OCI-LY7 (cell line): Measurements from ENCODE around the gene TES. TPM values are rescaled to one million over a fixed set of nuclear protein-coding genes. Genes with fewer than 3 reads are reported as not detected.

Experiments used
- BruUV-seq: library from RNA; stranded (reverse); fragments of 400-500 nt; replicated peaks from 2 replicates; lab custom pipeline; 2021; lab: Mats Ljungman, UMichigan
- CTCF ChIA-PET: fragments of 300-600 bp; sonication (Branson Sonifier 250); formaldehyde crosslinking; loops from one replicate; lab custom pipeline; 2022; ENCODE audit warnings: antibody characterized with exemption; ENCODE audit not compliant: unreplicated experiment; lab: Charles Lee
- POLR2A ChIA-PET: fragments of 300-600 bp; sonication (Branson Sonifier 250); formaldehyde crosslinking; loops from one replicate; lab custom pipeline; 2022; ENCODE audit warnings: antibody characterized with exemption; lab: Charles Lee
- DNase-seq: peaks from one replicate; pipeline ENCODE4 v3.0.0-alpha.2; 2015; ENCODE audit warnings: low spot score
- H2AFZ ChIP-seq: fragments of 200-600 bp; sonication (generic), shearing (Covaris generic); 2 replicates; pipeline ENCODE4 v1.6.1; 2014; ENCODE audit warnings: mild to moderate bottlenecking, antibody characterized with exemption, low read length, moderate library complexity
- H3K27ac ChIP-seq: fragments of 200-600 bp; sonication (generic); 2 replicates; pipeline ENCODE4 v1.5.1; 2014; ENCODE audit warnings: mixed run types, low read depth, mild to moderate bottlenecking, moderate library complexity, low read length, inconsistent platforms; ENCODE audit not compliant: poor library complexity, severe bottlenecking
- H3K36me3 ChIP-seq: fragments of 200-600 bp; sonication (generic); 2 replicates; pipeline ENCODE4 v1.6.1; 2014; ENCODE audit warnings: mild to moderate bottlenecking, antibody characterized with exemption, low read length, moderate library complexity, mixed read lengths; ENCODE audit not compliant: insufficient read depth
- H3K4me1 ChIP-seq: fragments of 200-600 bp; sonication (generic); 2 replicates; pipeline ENCODE4 v1.5.1; 2014; ENCODE audit warnings: mild to moderate bottlenecking, low read length; ENCODE audit not compliant: insufficient read depth, poor library complexity, severe bottlenecking
- H3K4me2 ChIP-seq: fragments of 200-600 bp; sonication (generic); 2 replicates; pipeline ENCODE4 v1.6.1; 2014; ENCODE audit warnings: mild to moderate bottlenecking, low read length
- H3K4me3 ChIP-seq: fragments of 200-600 bp; sonication (generic); 2 replicates; pipeline ENCODE4 v1.5.1; 2014; ENCODE audit warnings: mild to moderate bottlenecking, low read depth, low read length; ENCODE audit not compliant: poor library complexity, severe bottlenecking
- H3K79me2 ChIP-seq: fragments of 200-600 bp; sonication (generic); 2 replicates; pipeline ENCODE4 v1.6.1; 2016; ENCODE audit warnings: low read depth, mild to moderate bottlenecking, low read length, moderate library complexity, mixed read lengths; ENCODE audit not compliant: insufficient read depth
- H3K9me2 ChIP-seq: fragments of 200-600 bp; sonication (generic); 2 replicates; pipeline ENCODE4 v1.6.1; 2016; ENCODE audit warnings: mild to moderate bottlenecking, low read length, mixed read lengths; ENCODE audit not compliant: insufficient read depth
- H3K9me3 ChIP-seq: fragments of 200-600 bp; sonication (generic); 2 replicates; pipeline ENCODE4 v1.6.1; 2014; ENCODE audit warnings: mild to moderate bottlenecking, mixed run types, low read length, mixed read lengths
- H4K20me1 ChIP-seq: fragments of 200-600 bp; sonication (generic); 2 replicates; pipeline ENCODE4 v1.6.1; 2014; ENCODE audit warnings: mild to moderate bottlenecking, antibody characterized with exemption, low read length, moderate library complexity, mixed read lengths; ENCODE audit not compliant: insufficient read depth
- EZH2phosphoT487 ChIP-seq: fragments of 200-600 bp; sonication (generic); IDR thresholded peaks from 2 replicates; pipeline ENCODE4 v1.6.1; 2018; ENCODE audit warnings: low read depth, borderline replicate concordance, mild to moderate bottlenecking, mixed run types, antibody characterized with exemption, low read length, moderate library complexity, mixed read lengths
- intact Hi-C: fragments of 100-400 bp; cut with micrococcal nuclease; formaldehyde crosslinking; loops from one replicate; pipeline ENCODE4 v1.10.0; 2022; ENCODE audit not compliant: unreplicated experiment
- total RNA-seq, 2 experiments: library from RNA; depleted of rRNA in 1 of 2; stranded (reverse); fragments of >200 nt in 1 of 2; shearing (Covaris generic) in 1 of 2; gene quantifications; 2 replicates each; pipeline ENCODE4 v1.2.3, GENCODE V29; 2014 to 2022
- TF ChIP-seq, protein P1 (sequence below): fragments of 200-600 bp; sonication (generic); conservative IDR thresholded peaks from 2 replicates; pipeline ENCODE4 v1.5.1; 2014; ENCODE audit warnings: mild to moderate bottlenecking, antibody characterized with exemption, low read length, moderate library complexity, mixed read lengths

TES gene
- total RNA-seq, 2 experiments from 2014 or later, result not detected

DNA sequence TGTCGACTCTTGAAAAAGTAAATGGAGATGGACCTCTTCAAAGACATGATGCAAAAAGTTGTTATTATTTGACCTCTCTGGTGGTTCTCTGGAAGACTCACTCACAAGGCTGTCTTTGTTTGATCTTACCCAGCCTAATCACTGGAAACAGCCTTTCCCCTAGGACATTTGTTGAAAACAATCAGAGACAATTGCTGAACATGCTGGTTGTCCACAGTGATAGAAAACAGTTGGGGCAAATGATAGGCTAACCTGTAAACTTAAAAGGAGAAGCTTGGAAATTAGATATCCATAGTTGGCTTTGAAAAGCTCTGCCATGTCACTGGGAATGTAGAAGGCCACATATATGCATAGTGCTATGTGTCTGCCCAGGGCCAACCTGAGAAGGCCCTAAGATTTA, 22.9 kb upstream of the TES start:
- Histone ChIP-seq H3K9me3 (no peaks in the 10 kb centered on the region), H4K20me1 (no peaks in the 10 kb centered on the region), H3K4me3 (no peak overlapping the region), H3K4me1 (no peaks in the 10 kb centered on the region), H2AFZ (no peak overlapping the region), H3K9me2 (no peaks in the 10 kb centered on the region), H3K4me2 (no peak overlapping the region), H3K79me2 (no peaks in the 10 kb centered on the region), H3K27ac (no peak overlapping the region), H3K36me3 (no peaks in the 10 kb centered on the region)
- ChIA-PET POLR2A (interaction anchor here (1.0 to 1.2 kb wide), 2 partner anchors 9 to 254 kb away, joined by 3 to 4 read pairs; no protein-coding TSS in a partner anchor), CTCF (no interaction called here)
- TF ChIP-seq, protein P1, sequence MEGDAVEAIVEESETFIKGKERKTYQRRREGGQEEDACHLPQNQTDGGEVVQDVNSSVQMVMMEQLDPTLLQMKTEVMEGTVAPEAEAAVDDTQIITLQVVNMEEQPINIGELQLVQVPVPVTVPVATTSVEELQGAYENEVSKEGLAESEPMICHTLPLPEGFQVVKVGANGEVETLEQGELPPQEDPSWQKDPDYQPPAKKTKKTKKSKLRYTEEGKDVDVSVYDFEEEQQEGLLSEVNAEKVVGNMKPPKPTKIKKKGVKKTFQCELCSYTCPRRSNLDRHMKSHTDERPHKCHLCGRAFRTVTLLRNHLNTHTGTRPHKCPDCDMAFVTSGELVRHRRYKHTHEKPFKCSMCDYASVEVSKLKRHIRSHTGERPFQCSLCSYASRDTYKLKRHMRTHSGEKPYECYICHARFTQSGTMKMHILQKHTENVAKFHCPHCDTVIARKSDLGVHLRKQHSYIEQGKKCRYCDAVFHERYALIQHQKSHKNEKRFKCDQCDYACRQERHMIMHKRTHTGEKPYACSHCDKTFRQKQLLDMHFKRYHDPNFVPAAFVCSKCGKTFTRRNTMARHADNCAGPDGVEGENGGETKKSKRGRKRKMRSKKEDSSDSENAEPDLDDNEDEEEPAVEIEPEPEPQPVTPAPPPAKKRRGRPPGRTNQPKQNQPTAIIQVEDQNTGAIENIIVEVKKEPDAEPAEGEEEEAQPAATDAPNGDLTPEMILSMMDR, result no peak
- TF ChIP-seq EZH2phosphoT487, result no peak
- no TSS peak for BruUV-seq
- no peak for DNase-seq
- intact Hi-C loops, result no loop called here

DNA sequence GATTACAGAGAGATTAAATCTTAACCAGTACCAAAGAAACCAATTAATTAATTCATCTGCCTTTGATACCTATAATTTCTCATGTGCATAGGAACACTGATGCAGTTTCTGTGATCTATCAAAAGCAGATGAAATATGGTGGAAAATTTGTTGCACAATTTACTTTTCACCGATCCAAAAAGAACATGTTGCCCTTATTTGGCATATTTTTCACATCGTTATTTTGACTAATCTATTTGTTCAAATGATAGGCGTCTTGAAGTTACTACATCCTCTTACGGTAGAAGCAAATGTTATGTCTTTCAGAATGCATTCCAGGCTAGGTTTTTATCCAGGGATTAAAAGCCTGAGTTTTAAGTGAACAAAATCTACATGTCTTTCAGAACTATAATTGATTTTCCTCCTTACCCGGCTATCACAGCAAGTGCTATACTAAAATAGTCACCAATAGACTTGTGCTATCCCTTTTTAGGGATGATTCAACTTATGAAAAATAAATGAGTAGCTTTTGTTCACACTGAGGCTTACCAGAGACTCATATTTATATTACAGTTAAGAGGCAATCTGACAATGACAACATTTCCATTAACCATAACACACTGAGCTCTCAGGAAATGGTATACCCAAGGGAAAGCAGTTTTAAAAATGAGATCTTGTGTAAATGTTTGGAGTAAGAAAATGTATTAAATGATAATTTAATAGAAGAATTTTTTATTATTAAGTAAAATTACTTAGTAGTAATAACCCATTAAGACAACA, 16.8 kb upstream of the TES start:
- Histone ChIP-seq H4K20me1 (no peaks in the 10 kb centered on the region), H3K4me3 (no peak overlapping the region), H3K9me2 (no peaks in the 10 kb centered on the region), H2AFZ (no peak overlapping the region), H3K9me3 (no peaks in the 10 kb centered on the region), H3K4me2 (no peak overlapping the region), H3K36me3 (no peaks in the 10 kb centered on the region), H3K4me1 (no peaks in the 10 kb centered on the region), H3K27ac (no peak overlapping the region), H3K79me2 (no peaks in the 10 kb centered on the region)
- ChIA-PET POLR2A (no interaction called here), CTCF (no interaction called here)
- BruUV-seq, result no TSS peak
- intact Hi-C loops, result no loop called here
- TF ChIP-seq, protein P1, result no peak
- no peak for TF ChIP-seq EZH2phosphoT487
- no peak for DNase-seq

DNA sequence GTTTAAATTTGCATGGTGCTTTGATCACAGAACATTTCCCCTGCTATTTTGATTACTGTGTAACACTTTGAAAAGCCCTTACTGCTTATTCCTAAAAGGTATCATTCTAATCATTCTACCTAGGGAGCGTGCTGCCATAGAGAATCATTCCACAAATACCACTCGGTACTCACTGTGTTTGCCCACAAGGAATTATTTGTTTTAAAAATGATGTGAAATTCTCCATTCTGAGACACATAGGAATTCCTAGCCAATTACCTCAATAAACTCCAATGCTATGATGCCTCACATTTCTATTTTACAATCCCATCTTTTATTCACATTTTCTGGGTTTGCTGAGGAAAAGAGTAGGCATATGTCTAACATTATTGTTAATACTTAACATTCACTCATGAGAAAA, 16.2 kb upstream of the TES start:
- Histone ChIP-seq H3K79me2 (no peaks in the 10 kb centered on the region), H3K4me1 (no peaks in the 10 kb centered on the region), H3K9me3 (no peaks in the 10 kb centered on the region), H3K27ac (no peak overlapping the region), H3K4me2 (no peak overlapping the region), H4K20me1 (no peaks in the 10 kb centered on the region), H3K9me2 (no peaks in the 10 kb centered on the region), H3K4me3 (no peak overlapping the region), H2AFZ (no peak overlapping the region), H3K36me3 (no peaks in the 10 kb centered on the region)
- BruUV-seq, result no TSS peak
- TF ChIP-seq EZH2phosphoT487, result no peak
- TF ChIP-seq, protein P1, result no peak
- intact Hi-C loops, result no loop called here
- no peak for DNase-seq
- ChIA-PET CTCF (no interaction called here), POLR2A (no interaction called here)
